Hepatocyte (in vitro differentiated cells): ENCODE measurements around the gene MTMR10. TPM values are rescaled to one million over a fixed set of nuclear protein-coding genes. Genes with fewer than 3 reads are reported as not detected.

Experiments
- DNase-seq: peaks from one replicate; pipeline ENCODE4 v3.0.0-alpha.2; 2016; ENCODE audit warnings: low spot score
- H2AFZ ChIP-seq: fragments of 200-600 bp; sonication (generic); 2 replicates; pipeline ENCODE4 v1.6.0; 2016; ENCODE audit warnings: antibody characterized with exemption, mild to moderate bottlenecking
- H3K27ac ChIP-seq: fragments of 200-600 bp; sonication (generic); 2 replicates; pipeline ENCODE4 v1.5.1; 2016; ENCODE audit warnings: mild to moderate bottlenecking
- H3K27me3 ChIP-seq: fragments of 200-600 bp; sonication (generic); 2 replicates; pipeline ENCODE4 v1.6.1; 2016
- H3K36me3 ChIP-seq: fragments of 200-600 bp; sonication (generic); replicated peaks from 2 replicates; pipeline ENCODE4 v1.5.1; 2016; ENCODE audit warnings: low read depth; ENCODE audit not compliant: insufficient read depth
- H3K4me1 ChIP-seq: fragments of 200-600 bp; sonication (generic); 2 replicates; pipeline ENCODE4 v1.5.1; 2016; ENCODE audit warnings: mild to moderate bottlenecking, moderate library complexity; ENCODE audit not compliant: insufficient read depth
- H3K4me2 ChIP-seq: fragments of 200-600 bp; sonication (generic); 2 replicates; pipeline ENCODE4 v1.6.0; 2016
- H3K4me3 ChIP-seq: fragments of 200-600 bp; sonication (generic); 2 replicates; pipeline ENCODE4 v1.5.1; 2016; ENCODE audit warnings: mild to moderate bottlenecking
- H3K79me2 ChIP-seq: fragments of 200-600 bp; sonication (generic); 2 replicates; pipeline ENCODE4 v1.6.0; 2017; ENCODE audit warnings: mild to moderate bottlenecking
- H3K9me2 ChIP-seq: fragments of 200-600 bp; sonication (generic); replicated peaks from 2 replicates; pipeline ENCODE4 v1.6.0; 2017; ENCODE audit warnings: mild to moderate bottlenecking; ENCODE audit not compliant: insufficient read depth
- H3K9me3 ChIP-seq: fragments of 200-600 bp; sonication (generic); 2 replicates; pipeline ENCODE4 v1.5.1; 2016; ENCODE audit warnings: low read depth, mild to moderate bottlenecking
- H4K20me1 ChIP-seq: fragments of 200-600 bp; sonication (generic); 2 replicates; pipeline ENCODE4 v1.6.0; 2016; ENCODE audit warnings: mild to moderate bottlenecking; ENCODE audit not compliant: insufficient read depth, poor library complexity, severe bottlenecking
- CTCF ChIP-seq: fragments of 200-600 bp; sonication (generic); IDR thresholded peaks from 2 replicates; pipeline ENCODE4 v1.5.1; 2016; ENCODE audit warnings: antibody characterized with exemption, mild to moderate bottlenecking; ENCODE audit not compliant: poor library complexity
- EZH2 ChIP-seq: fragments of 200-600 bp; sonication (generic); IDR thresholded peaks from 2 replicates; pipeline ENCODE4 v1.6.1; 2016; ENCODE audit warnings: antibody characterized with exemption, mild to moderate bottlenecking, borderline replicate concordance
- EZH2phosphoT487 ChIP-seq: fragments of 200-600 bp; sonication (generic); IDR thresholded peaks from one replicate; pipeline ENCODE4 v1.6.1; 2018; ENCODE audit warnings: antibody characterized with exemption, mild to moderate bottlenecking, low read depth, moderate library complexity; ENCODE audit not compliant: unreplicated experiment, severe bottlenecking
- WGBS: methylation state at CpG from one replicate; pipeline ENCODE4 v1.1.6; 2016; ENCODE audit warnings: low lambda C conversion rate; ENCODE audit errors: missing lambda C conversion rate; 5-methylcytosine and 5-hydroxymethylcytosine counted together
- polyA plus RNA-seq: library from polyadenylated mRNA; unstranded; fragments of >200 nt; fragmentation: Nextera tagmentation; extraction: Ambion mirVana; gene quantifications from 2 replicates; pipeline ENCODE4 v1.2.1, GENCODE V29; 2016
- total RNA-seq: library from RNA; depleted of rRNA; stranded (reverse); fragments of >200 nt; gene quantifications from 2 replicates; pipeline ENCODE4 v1.2.3, GENCODE V29; 2014

The MTMR10 gene
- total and polyA plus RNA-seq, 2 experiments from 2014 or later, result 10.3 to 19.6 TPM

- Histone ChIP-seq H3K9me2 (no peaks in the 10 kb centered on the region), H3K9me3 (no peaks in the 10 kb centered on the region), H3K27ac (peak overlapping the region; percentile 68), H3K4me3 (no peak overlapping the region), H3K36me3 (no peaks in the 10 kb centered on the region), H4K20me1 (no peaks in the 10 kb centered on the region), H3K27me3 (no peaks in the 10 kb centered on the region), H3K4me1 (no peaks in the 10 kb centered on the region), H3K4me2 (peak overlapping the region; percentile 53), H3K79me2 (peaks cover 6% of the 10 kb centered on the region), H2AFZ (no peak overlapping the region)
- TF ChIP-seq EZH2phosphoT487 (no peak), CTCF (no peak)
- WGBS, result 79% methylated on average over 4 of the region's 4 CpGs
- peak; percentile 22 for DNase-seq
These were observed 85.1 kb downstream of the MTMR10 start for GRCh38 chr15:30906366-30906765.

GRCh38 chr15:30905821-30906220 is 85.6 kb downstream of the MTMR10 start:
- Histone ChIP-seq H2AFZ (no peak overlapping the region), H3K9me2 (no peaks in the 10 kb centered on the region), H3K4me3 (no peak overlapping the region), H3K79me2 (peaks cover 6% of the 10 kb centered on the region), H3K27ac (no peak overlapping the region), H3K4me2 (no peak overlapping the region), H3K9me3 (no peaks in the 10 kb centered on the region), H4K20me1 (no peaks in the 10 kb centered on the region), H3K4me1 (no peaks in the 10 kb centered on the region), H3K27me3 (no peaks in the 10 kb centered on the region), H3K36me3 (no peaks in the 10 kb centered on the region)
- DNase-seq, result no peak
- TF ChIP-seq CTCF (peak; percentile 38), EZH2 (no peak)
- WGBS, result 70% methylated on average over 5 of the region's 5 CpGs

GRCh38 chr15:30904812-30905211 is 86.6 kb downstream of the MTMR10 start:
- Histone ChIP-seq H3K79me2 (peaks cover 6% of the 10 kb centered on the region), H3K27ac (no peak overlapping the region), H4K20me1 (no peaks in the 10 kb centered on the region), H3K4me3 (peak overlapping the region; percentile 54), H2AFZ (no peak overlapping the region), H3K27me3 (no peaks in the 10 kb centered on the region), H3K4me1 (no peaks in the 10 kb centered on the region), H3K9me3 (no peaks in the 10 kb centered on the region), H3K9me2 (no peaks in the 10 kb centered on the region), H3K4me2 (peak overlapping the region; percentile 78), H3K36me3 (no peaks in the 10 kb centered on the region)
- WGBS, result 93% methylated on average over 5 of the region's 5 CpGs
- no peak for DNase-seq
- no peak for TF ChIP-seq EZH2phosphoT487
- TF ChIP-seq CTCF, result no peak
- TF ChIP-seq EZH2, result no peak
